NCI-H2227 (cell line): ENCODE results near the gene ARHGAP10.

ENCODE experiments used
- DNase-seq: peaks from one replicate; lab custom pipeline; 2025; ENCODE audit not compliant: unreplicated experiment; lab: John Stamatoyannopoulos, UW

ARHGAP10 gene

GRCh38 chr4:148057984-148058859, 326.3 kb downstream of the ARHGAP10 start:
- DNase-seq = no peak

GRCh38 chr4:148059617-148060180, 327.8 kb downstream of the ARHGAP10 start:
- DNase-seq = no peak

- no peak for DNase-seq
Observed at GRCh38 chr4:148060264-148061140, 328.6 kb downstream of the ARHGAP10 start.

GRCh38 chr4:148061141-148061481, 329.2 kb downstream of the ARHGAP10 start:
- no peak for DNase-seq

GRCh38 chr4:148061795-148062194, 329.9 kb downstream of the ARHGAP10 start:
- no peak for DNase-seq

GRCh38 chr4:148062301-148062950, 330.5 kb downstream of the ARHGAP10 start:
- no peak for DNase-seq

GRCh38 chr4:148064451-148064850, 332.6 kb downstream of the ARHGAP10 start:
- DNase-seq = no peak

GRCh38 chr4:148065075-148065474, 333.2 kb downstream of the ARHGAP10 start:
- no peak for DNase-seq

GRCh38 chr4:148067301-148067916, 335.5 kb downstream of the ARHGAP10 start:
- no peak for DNase-seq

GRCh38 chr4:148068065-148068911, 336.4 kb downstream of the ARHGAP10 start:
- no peak for DNase-seq

GRCh38 chr4:148069086-148069894, 337.4 kb downstream of the ARHGAP10 start:
- DNase-seq = no peak

- DNase-seq = no peak
Observed at GRCh38 chr4:148069895-148070178, 337.9 kb downstream of the ARHGAP10 start.

- no peak for DNase-seq
Observed at GRCh38 chr4:148071009-148071408, 339.1 kb downstream of the ARHGAP10 start.

- DNase-seq = no peak
Observed at GRCh38 chr4:148072789-148073188, 340.9 kb downstream of the ARHGAP10 start.

GRCh38 chr4:148073349-148073748, 341.5 kb downstream of the ARHGAP10 start:
- no peak for DNase-seq

GRCh38 chr4:148074462-148074861, 342.6 kb downstream of the ARHGAP10 start:
- no peak for DNase-seq

- no peak for DNase-seq
Observed at GRCh38 chr4:148075438-148075837, 343.6 kb downstream of the ARHGAP10 start.

- no peak for DNase-seq
Observed at GRCh38 chr4:148076964-148077363, 345.1 kb downstream of the ARHGAP10 start.

GRCh38 chr4:148077581-148077980, 345.7 kb downstream of the ARHGAP10 start:
- no peak for DNase-seq
